ENCODE results near the gene PTPRK. TPM values are rescaled to one million over a fixed set of nuclear protein-coding genes. Genes with fewer than 3 reads are reported as not detected.

The PTPRK gene
- total and polyA plus RNA-seq, 9 of the 15 experiments (the other 6 are each of a cell fraction or from before 2014, with no cell fraction given) = 0.04 to 0.51 TPM; not detected in 7

- Histone ChIP-seq H3K79me2 (ENCODE audit: control insufficient read depth, insufficient read depth, low read length) (no peaks in the 10 kb centered on the region), H2AFZ (ENCODE audit: low read depth, low read length) (no peak overlapping the region), H4K20me1 (replicated peaks; ENCODE audit: control insufficient read depth, insufficient read depth, low read length) (no peaks in the 10 kb centered on the region), H3K27ac (ENCODE audit: extremely low read depth, low read depth, low read length) (no peak overlapping the region), H3K9ac (ENCODE audit: insufficient read depth in 1 of 2, low read depth in 2 of 2, low read length in 2 of 2) (no peak overlapping the region), H3K4me3 (no peak overlapping the region), H3K4me1 (replicated peaks in 1 of 2; ENCODE audit: control insufficient read depth in 2 of 2, insufficient read depth in 2 of 2, low read length in 2 of 2) (no peaks in the 10 kb centered on the region), H3K27me3 (ENCODE audit: control insufficient read depth in 2 of 2, insufficient read depth in 2 of 2, low read length in 2 of 2) (no peaks in the 10 kb centered on the region), H3K36me3 (ENCODE audit: control insufficient read depth, insufficient read depth, low read length) (no peaks in the 10 kb centered on the region), H3K9me3 (replicated peaks; ENCODE audit: control insufficient read depth, insufficient read depth, low read depth, low read length) (no peaks in the 10 kb centered on the region), H3K9me1 (ENCODE audit: control insufficient read depth, insufficient read depth, low read length) (no peaks in the 10 kb centered on the region), H3K4me2 (ENCODE audit: insufficient read depth, low read length) (no peak overlapping the region)
- DNase-seq (ENCODE audit: extremely low read depth in 1 of 4, low spot score in 3 of 4) = no peak
- POLR2A ChIA-PET = no interaction called here
- FAIRE-seq = no peak
- in situ Hi-C loops (cut with MboI) = no loop called here
- no TSS peak for BruUV-seq (replicated peaks)
- intact Hi-C loops (cut with micrococcal nuclease) = no loop called here
- TF ChIP-seq GTF3C2 (IDR thresholded peaks at IDR 0.05; ENCODE audit: borderline replicate concordance, extremely low read depth, insufficient read length) (no peak), NR1H2 (CRISPR knock-in tag; IDR thresholded peaks at IDR 0.05) (no peak), RHOXF2B (CRISPR knock-in tag; conservative IDR thresholded peaks at IDR 0.05) (no peak), FOXJ3 (CRISPR knock-in tag; IDR thresholded peaks at IDR 0.05) (no peak), NUFIP1 (IDR thresholded peaks at IDR 0.05; ENCODE audit: partially characterized antibody) (no peak), BACH1 (tag; IDR thresholded peaks at IDR 0.05) (no peak)
- WGBS (ENCODE audit: insufficient coverage, low coverage, missing lambda C conversion rate) = 2% methylated on average over 3 of the region's 3 CpGs
- no peak for ATAC-seq
- CTCF ChIA-PET (ENCODE audit: low intra/inter-chr PET ratio) = no interaction called here
Observed at GRCh38 chr6:128364766-128365519, 155.5 kb downstream of the PTPRK start.

Measured in K562 (cell line).